IPS DF 4.7 (cell line): ENCODE measurements around the gene GIPR.
"Not testable (repeated sequence)": the region's sequence is repeated elsewhere in the genome, so short reads cannot be mapped to it uniquely, and the experiment has no call there.

Experiments used
- DNase-seq: peaks from one replicate; pipeline ENCODE4 v3.0.0-alpha.2; 2013; ENCODE audit warnings: low spot score; ENCODE audit errors: extremely low read depth

GIPR gene

DNA sequence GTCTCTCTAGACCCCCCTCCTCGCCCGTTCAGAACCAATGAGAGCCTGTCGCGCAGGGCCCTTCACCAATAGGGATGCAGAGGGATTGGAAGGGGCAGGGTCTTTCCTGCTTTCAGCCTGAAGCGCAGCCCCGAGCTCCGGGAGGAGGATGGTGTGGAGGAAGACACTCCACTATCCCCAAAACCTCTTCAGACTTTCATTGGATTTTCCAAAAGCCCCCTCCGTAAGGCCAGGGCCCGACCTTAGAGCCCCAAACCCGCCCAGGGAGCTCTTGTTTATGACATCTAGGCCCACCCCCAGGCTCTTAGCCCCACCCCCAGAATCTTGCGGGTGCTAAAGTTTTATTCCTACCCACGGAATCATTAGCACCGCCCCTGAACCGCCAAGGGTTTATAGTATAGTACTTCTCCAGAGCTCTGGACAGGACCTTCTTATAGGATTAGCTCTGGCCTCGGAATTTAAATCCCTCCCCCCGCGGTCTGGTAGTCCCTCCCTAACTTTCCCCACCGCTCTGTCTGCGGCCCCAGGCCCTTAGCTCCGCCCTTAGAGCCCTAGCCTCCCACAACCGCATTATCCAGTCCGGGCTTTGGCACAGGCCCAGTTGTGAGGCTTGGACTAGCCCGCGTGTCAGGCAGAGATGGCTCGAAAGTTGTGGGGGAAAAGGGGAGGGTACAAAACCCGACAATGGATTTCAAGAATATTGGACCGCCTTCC lies 22.2 kb upstream of the GIPR start:
- no peak for DNase-seq

DNA sequence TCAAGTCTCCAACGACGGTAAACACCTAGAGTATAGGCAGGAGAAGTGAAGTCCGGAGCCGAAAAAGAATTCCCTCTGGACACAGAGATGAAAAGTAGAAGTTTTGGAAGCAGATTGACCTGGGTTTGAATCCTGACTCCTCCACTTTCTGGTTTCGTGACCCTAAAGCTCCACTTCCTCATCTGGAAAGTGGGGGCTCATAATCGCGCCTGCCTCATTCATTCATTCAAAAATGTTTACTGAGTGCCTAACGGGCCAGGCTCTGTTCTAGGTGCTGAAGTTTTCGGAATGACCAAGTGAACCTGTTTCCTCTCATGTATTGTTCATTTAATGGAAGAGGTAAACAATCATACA lies 21.7 kb upstream of the GIPR start:
- DNase-seq = no peak

- no peak for DNase-seq
Observed at GRCh38 chr19:45650722-45651121, 17.3 kb upstream of the GIPR start.

DNA sequence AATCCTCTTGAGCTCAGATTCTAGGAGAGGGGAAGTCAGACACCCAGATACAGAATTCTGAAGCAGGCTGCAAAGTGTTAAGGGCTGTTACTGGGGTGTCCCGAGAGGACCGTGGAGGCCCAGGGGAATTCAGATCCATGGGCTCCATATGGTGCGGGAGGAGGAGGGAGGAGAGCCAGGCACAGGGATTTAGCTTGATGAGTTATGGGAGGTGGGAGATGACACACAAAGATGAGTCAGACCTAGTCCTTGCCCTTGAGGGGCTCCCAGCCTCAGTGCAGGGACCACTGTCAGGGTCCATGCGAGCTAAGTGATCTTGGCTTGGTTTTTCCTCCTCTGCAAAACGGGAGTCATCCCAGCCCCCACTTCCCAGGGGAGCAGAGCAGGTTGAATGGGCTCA lies 14.4 kb upstream of the GIPR start:
- DNase-seq = no peak

GRCh38 chr19:45655073-45655472 lies 12.9 kb upstream of the GIPR start:
- DNase-seq = no peak

DNA sequence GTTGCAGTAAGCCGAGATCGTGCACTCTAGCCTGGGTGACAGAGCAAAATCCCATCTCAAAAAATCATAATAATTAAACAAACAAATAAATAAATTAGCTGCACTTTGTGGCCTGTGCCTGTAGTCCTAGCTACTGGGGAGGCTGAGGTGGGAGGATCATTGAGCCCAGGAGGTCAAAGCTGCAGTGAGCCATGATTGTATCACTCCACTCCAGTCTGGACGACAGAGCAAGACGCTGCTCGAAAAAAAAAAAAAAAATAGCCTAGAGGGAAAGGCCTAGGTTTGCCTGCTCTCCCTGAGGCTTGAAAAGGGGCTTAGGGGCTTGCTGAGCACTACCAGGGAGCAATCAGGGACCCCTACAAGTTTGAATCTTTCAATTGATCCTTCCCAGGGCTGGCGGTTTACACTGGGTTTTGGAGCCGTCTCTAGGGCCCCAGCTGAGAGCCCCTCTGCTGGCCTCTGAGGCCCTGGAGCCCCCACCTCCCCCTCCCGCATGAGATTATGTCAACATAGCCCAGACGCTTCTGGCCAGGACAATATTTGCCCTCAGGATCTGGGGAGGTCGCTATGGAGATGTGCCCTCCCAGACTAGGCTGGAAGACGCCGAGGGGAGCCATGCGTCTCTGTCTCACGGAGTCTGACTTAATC lies 10.4 kb upstream of the GIPR start:
- DNase-seq = no peak

DNA sequence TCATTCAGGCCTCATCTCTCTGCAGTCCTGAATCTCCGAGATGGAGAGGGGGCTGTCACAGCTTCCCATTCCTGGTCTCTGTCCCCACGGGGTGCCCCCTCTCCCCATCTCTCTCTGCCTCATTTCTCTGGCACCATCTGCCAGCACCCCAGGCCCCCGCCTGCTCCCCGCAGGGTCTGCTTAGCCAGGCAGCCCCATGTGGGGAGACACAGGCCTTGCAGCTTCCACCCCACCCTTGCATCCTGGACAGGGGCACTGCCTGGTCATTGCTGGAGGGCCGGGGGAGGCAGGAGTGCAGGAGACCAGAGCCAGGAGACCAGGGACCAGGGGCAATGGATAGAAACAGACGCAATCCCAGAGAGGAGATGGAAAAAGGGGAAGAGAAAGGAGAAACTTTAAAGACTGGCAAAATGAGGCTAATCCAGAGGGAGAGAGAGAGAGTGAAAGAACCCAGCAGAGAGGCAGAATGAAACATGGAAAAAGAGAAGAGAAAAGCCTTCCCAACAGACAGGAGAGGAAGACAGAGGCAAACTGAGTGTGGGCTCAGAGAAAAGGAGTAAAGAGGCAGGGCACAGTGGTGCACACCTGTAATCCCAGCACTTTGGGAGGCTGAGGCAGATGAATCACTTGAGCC lies 8.8 kb upstream of the GIPR start:
- no peak for DNase-seq

GRCh38 chr19:45660636-45661035 lies 7.4 kb upstream of the GIPR start:
- DNase-seq = no peak

DNA sequence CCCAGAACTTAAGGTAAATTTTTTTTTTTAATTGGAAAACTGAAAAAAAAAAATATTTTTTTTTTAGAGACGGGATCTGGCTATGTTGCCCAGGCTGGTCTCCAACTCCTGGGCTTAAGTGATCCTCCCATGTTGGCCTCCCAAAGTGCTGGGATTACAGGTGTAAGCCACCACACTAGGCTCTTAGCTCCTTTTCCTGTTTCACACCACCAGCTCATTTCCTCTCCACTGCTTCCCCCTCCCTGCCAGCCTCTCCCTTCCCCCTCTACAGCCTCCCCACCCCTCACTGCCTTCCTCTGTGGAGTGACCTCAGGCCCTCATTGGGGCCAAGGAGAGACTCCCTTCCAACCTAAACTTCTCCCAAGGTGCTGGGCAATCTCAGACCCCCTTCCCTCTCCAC lies 4.2 kb upstream of the GIPR start:
- DNase-seq = no peak

GRCh38 chr19:45664575-45664974 lies 3.4 kb upstream of the GIPR start:
- DNase-seq = no peak

DNA sequence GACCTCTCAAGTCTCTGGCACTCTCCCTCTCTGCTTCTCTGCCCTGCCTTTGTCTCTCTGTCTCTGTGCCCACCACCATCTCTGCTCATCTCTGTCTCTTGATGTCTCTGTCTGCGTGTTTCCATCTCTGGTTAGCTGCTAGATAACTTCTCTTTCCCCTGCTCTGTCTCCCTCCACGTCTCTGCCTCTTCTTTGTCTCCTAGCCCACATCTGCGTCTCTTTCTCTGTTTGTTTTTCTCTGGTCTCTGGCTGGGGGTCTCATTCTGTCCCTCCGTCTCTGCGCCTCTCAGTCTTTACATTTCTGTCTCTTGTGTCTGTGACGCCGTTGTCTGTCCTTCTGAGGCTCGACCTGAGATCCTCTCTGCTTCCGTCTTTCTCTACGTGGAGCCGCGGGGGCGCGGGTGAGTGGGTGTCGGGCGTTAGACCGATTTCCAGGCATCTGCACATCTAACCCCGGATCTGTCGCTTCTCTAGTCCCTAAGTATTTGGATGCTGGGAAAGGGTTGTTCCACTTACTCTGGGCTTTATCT lies 386 bp downstream of the GIPR start:
- DNase-seq = no peak

GRCh38 chr19:45670670-45671453 lies 2.8 kb downstream of the GIPR start:
- DNase-seq = no peak

DNA sequence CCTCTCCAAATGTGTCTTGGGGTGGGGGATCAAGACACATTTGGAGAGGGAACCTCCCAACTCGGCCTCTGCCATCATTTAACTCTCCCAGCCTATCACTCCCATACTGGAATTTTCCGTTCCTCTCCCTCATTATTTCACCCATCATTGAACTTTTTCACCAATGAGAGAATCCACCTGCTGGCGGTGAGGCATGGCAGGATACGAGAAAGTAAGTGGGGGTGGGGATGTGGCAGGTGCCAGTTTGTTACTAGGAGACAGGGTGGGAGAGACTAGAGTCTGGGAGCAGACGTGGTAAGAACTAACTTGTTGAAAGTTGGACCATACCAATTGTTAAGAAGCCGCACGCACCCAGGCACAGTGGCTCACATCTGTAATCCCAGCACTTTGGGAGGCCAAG lies 6.9 kb downstream of the GIPR start:
- DNase-seq = no peak

DNA sequence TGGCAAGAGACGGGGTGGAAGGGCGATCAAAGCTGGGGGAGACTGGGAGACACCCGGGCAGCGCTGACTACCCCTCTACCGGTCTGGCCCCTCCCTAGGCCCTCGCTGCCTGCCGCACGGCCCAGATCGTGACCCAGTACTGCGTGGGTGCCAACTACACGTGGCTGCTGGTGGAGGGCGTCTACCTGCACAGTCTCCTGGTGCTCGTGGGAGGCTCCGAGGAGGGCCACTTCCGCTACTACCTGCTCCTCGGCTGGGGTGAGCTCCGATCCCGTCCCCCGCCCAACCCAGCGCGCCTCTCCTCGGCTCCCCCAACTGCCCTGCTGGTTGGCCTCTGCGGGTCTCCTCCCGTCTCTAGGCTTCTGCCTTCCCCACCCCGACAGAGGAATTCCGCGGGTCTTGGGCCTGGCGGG lies 8.8 kb downstream of the GIPR start:
- DNase-seq = no peak

- DNase-seq = peak; percentile 98
Observed at GRCh38 chr19:45677351-45678230, 9.6 kb downstream of the GIPR start.

- DNase-seq = no peak
Observed at GRCh38 chr19:45681391-45682015, 13.5 kb downstream of the GIPR start.

GRCh38 chr19:45682117-45682516 lies 14.1 kb downstream of the GIPR start:
- no peak for DNase-seq

GRCh38 chr19:45682908-45683307 lies 14.9 kb downstream of the GIPR start:
- DNase-seq = no peak

DNA sequence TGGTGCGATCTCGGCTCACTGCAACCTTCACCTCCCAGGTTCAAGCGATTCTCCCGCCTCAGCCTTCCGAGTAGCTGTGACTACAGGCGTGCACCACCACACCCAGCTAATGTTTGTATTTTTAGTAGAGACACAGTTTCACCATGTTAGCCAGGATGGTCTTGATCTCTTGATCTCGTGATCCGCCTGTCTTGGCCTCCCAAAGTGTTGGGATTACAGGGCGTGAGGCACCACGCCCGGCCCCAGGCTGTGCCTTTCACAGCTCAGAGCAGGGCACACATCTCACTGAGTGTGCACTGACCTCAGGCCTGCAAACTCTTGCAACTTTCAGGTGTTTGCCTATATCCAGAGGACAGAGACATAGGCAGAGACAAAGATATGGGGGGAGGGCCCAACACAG lies 17.0 kb downstream of the GIPR start:
- DNase-seq = not testable (repeated sequence)

DNA sequence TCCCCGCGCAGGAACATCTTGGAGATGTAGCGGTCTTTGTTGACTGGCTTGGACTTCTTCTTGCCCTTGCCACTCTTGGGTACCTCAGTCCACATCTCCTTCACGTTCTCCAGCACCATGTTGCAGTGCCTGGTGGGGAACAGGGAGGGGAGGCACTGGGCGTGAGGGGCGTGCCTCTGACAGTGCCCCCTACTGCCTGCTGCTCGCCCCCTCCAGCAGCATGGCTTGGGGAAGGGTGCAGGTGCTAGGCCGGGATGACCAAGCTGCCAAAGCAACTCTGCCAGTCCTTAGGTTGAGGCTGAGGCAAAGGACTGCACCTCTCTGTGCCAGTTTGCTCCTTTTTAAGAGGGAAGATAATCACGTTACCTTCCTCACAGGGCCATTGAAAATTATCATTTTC lies 19.6 kb downstream of the GIPR start:
- DNase-seq = no peak
